Fibroblast of the aortic adventitia (primary cell): ENCODE results near the gene LRP2. TPM values are rescaled to one million over a fixed set of nuclear protein-coding genes. Genes with fewer than 3 reads are reported as not detected.

Source experiments
- DNase-seq: peaks from one replicate; pipeline ENCODE4 v3.0.0-alpha.2; 2010; ENCODE audit warnings: low read depth
- H3K4me3 ChIP-seq: 2 replicates; pipeline ENCODE4 v1.5.1; 2011; ENCODE audit warnings: low read depth, mild to moderate bottlenecking, control low read depth, low read length, moderate library complexity
- total RNA-seq: library from RNA; depleted of rRNA; stranded (reverse); fragments of >200 nt; gene quantifications from 2 replicates; pipeline ENCODE4 v1.2.3, GENCODE V29; 2012; ENCODE audit warnings: low replicate concordance
- TF ChIP-seq, protein P1 (sequence below): IDR thresholded peaks from 2 replicates; pipeline ENCODE4 v1.5.1; 2011; ENCODE audit warnings: mild to moderate bottlenecking, low read length, control low read depth, inconsistent platforms; ENCODE audit not compliant: insufficient read depth

LRP2 gene
- total RNA-seq, 1 donor, result not detected

DNA sequence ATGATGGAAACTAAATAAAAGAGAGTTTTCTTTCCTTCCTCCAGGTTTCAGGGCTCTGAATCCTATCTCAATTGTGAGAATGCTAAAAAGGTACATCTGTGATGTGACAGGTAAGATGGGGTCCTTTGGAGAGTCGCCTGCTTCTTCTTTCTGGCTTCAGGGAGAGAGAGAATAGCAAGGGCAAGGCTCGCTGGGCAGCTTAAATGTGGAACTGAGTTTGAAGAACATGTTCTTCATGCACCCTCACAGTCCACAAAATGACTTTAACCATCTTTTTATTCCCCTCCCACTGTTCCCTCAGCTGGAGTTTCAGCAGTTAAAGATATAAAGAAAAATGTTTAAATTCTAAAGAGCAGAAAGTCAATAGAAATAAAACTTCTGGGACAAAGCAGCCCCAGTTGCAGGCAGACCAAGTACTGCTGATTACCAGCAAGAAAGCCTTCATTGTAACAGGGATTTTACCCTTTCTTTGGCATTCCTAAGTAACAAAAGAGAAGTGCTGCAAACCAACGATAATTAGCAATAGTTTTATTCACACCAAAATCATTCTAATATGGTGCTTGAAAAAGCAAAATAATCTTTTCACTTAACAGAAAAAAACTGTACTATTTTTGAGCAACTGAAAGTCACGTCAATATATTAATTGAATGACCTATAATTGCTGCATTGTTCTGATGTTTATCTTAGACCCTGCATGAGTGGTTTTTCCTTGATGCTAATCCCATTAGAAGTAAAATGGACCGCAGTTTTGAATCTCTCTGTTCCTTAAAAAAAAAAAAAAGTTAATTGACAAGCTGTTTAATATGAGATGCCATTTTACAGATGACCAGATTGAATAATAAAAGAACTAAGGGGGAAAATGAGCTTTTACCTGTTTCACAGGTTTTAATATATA, 61.5 kb downstream of the LRP2 start:
- no peak for DNase-seq
- TF ChIP-seq, protein P1, sequence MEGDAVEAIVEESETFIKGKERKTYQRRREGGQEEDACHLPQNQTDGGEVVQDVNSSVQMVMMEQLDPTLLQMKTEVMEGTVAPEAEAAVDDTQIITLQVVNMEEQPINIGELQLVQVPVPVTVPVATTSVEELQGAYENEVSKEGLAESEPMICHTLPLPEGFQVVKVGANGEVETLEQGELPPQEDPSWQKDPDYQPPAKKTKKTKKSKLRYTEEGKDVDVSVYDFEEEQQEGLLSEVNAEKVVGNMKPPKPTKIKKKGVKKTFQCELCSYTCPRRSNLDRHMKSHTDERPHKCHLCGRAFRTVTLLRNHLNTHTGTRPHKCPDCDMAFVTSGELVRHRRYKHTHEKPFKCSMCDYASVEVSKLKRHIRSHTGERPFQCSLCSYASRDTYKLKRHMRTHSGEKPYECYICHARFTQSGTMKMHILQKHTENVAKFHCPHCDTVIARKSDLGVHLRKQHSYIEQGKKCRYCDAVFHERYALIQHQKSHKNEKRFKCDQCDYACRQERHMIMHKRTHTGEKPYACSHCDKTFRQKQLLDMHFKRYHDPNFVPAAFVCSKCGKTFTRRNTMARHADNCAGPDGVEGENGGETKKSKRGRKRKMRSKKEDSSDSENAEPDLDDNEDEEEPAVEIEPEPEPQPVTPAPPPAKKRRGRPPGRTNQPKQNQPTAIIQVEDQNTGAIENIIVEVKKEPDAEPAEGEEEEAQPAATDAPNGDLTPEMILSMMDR, result no peak
- no peak overlapping the region for H3K4me3 ChIP-seq

DNA sequence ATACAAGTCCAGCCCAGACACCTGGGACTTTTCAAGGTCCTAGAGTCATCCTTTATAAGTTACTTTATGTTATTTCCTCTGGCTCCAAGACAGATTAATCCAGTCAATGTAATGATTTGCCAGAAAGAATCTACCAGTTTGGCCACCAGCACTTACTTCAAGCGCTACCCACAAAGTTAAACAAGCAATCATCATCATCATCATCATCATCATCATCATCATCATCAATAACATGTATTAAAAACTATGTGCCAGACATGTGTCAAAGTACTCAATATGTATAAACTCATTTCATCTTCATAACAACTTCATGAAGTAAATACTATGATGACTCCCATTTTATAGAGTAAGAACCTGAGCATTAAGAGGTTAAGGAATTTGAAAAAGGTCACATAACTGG, 64.3 kb downstream of the LRP2 start:
- TF ChIP-seq, protein P1, result no peak
- no peak overlapping the region for H3K4me3 ChIP-seq
- no peak for DNase-seq

DNA sequence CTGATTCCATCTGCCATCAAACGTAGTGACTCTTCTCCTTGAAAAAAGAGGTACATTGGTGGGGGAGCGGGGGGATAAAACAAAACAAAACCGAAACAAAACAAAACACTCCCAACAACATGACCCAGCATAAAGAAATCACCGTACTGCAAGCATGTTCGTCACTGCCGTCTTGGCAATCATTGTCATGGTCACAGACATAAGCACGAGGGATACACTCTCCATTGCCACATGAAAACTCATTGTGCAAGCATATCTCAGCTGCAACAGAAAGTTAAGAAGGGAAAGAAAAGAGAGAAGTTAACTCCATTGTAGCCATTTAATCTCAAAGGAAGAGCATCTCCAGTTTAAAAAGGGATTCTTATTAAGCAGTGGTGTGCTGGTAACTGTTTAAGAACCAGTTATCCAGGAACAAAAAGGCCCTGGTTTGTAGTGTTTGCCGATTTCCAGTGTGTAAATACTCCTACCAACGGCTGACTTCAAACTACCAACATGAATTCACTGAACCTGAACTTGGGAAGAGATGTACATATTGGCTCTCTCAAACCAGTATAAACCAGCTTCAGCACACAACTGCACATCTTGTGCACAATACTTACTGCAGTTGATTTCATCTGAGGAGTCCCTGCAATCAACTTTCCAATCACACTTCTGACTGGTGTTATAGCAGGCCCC, 68.2 kb downstream of the LRP2 start:
- TF ChIP-seq, protein P1, result no peak
- DNase-seq, result no peak

DNA sequence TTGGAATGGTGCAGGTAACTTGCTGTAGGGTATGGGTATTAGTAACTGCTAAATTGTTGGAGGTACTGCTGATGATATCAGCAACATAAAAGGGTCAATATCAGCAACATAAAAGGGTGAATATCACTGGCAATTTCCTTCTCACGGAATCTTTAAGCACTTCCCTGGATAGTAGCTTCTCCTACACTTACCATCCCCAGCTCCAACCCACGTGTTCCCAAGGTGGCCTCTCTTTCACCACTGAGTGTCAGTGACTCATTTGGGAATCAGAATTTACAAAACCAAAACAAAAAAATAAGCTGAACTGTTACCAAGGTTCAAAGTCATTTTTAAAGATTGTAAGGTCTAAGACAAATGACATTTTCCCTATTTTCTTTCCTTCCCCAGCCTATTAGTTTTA, 70.8 kb downstream of the LRP2 start:
- no peak for DNase-seq
- TF ChIP-seq, protein P1, result no peak
- no peak overlapping the region for H3K4me3 ChIP-seq

More for the DNA sequence above, 68.2 kb downstream of the LRP2 start:
- H3K4me3 ChIP-seq, result no peak overlapping the region

DNA sequence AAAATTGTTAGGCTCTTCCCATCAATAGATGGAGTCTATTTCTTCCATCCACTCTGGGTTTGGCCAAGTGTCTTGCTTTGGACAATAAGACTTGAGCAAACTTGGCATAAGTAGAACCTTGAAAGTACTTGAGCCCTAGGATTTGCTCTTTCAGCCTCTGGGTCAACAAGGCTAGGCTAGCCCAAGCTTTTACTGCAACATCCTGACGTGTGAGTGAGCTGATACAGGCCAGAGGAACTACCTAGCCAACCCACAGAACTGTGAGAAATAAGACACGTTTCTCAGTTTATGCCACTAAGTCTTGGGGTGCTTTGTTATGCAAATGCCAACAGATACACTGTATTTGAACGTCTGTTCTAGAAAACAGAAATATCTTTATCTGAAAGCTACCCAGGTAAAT, 71.9 kb downstream of the LRP2 start:
- TF ChIP-seq, protein P1, result no peak
- no peak overlapping the region for H3K4me3 ChIP-seq
- no peak for DNase-seq

DNA sequence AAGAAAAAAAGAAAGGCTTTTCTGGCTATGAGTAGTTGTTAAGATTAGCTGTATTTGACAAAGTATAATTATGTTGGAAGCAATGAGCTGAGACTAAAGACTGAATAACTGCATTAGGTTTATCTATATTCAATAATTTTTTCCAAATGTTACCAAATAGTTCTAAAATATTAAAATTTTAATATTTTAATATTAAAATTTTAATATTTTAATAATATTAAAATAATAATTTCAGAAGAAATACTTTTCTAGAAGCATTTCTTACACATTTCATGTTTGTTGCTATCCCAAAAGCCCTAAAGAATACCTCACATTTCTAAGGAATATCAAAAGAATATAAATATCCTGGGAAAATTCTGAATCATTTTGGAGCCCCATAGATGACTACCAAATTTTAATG, 74.7 kb downstream of the LRP2 start:
- TF ChIP-seq, protein P1, result no peak
- H3K4me3 ChIP-seq, result no peak overlapping the region
- no peak for DNase-seq
